Measurements from ENCODE around the gene STKLD1.

The STKLD1 gene

GRCh38 chr9:133355881-133356357 lies 20.2 kb upstream of the STKLD1 start:
- Histone ChIP-seq H3K4me1 (ENCODE audit: control insufficient read depth, insufficient read depth, low read length) (no peaks in the 10 kb centered on the region), H3K27ac (ENCODE audit: extremely low read depth, low read depth, low read length) (peak overlapping the region; percentile 43; the same call in 1 of the 2 replicates), H3K36me3 (ENCODE audit: control insufficient read depth in 2 of 2, insufficient read depth in 1 of 2, low read length in 2 of 2) (peaks cover 11 to 76% of the 10 kb centered on the region in 2 experiments), H3K4me3 (ENCODE audit: low read depth, low read length) (peak overlapping the region; percentile 83), H3K9me3 (ENCODE audit: control insufficient read depth, insufficient read depth, low read depth, low read length) (no peaks in the 10 kb centered on the region)
- TF ChIP-seq PBX3 (CRISPR knock-in tag; IDR thresholded peaks at IDR 0.05) (no peak), ZNF335 (tag by site-specific recombination; conservative IDR thresholded peaks at IDR 0.05) (0 out of 2 replicates have a peak, but pooled peaks have one; percentile 3), ZNF184 (tag by site-specific recombination; IDR thresholded peaks at IDR 0.05) (no peak), ZNF664 (tag by site-specific recombination; IDR thresholded peaks at IDR 0.05) (no peak), ZIC2 (tag by site-specific recombination; IDR thresholded peaks at IDR 0.05) (peak; percentile 23; the same call in 1 of the 2 replicates), EGR2 (tag by site-specific recombination; IDR thresholded peaks at IDR 0.05; ENCODE audit: low read depth) (no peak), ZBTB1 (tag by site-specific recombination; IDR thresholded peaks at IDR 0.05) (no peak), ZNF112 (tag by site-specific recombination; IDR thresholded peaks at IDR 0.05) (no peak), ZSCAN16 (tag by site-specific recombination; IDR thresholded peaks at IDR 0.05) (no peak), ZNF404 (tag by site-specific recombination; IDR thresholded peaks at IDR 0.05) (no peak), ZNF571 (tag by site-specific recombination; IDR thresholded peaks at IDR 0.05) (no peak), ZFP37 (tag by site-specific recombination; IDR thresholded peaks at IDR 0.05) (peak; percentile 19; the same call in 1 of the 2 replicates), ZNF16 (tag by site-specific recombination; IDR thresholded peaks at IDR 0.05; ENCODE audit: low read depth) (no peak), ZNF37A (tag by site-specific recombination; IDR thresholded peaks at IDR 0.05) (no peak), ZNF76 (tag by site-specific recombination; IDR thresholded peaks at IDR 0.05; ENCODE audit: borderline replicate concordance, low read depth) (peak; percentile 62; the same call in 1 of the 2 replicates), ZNF623 (tag by site-specific recombination; IDR thresholded peaks at IDR 0.05) (no peak), ZNF645 (tag by site-specific recombination; IDR thresholded peaks at IDR 0.05) (no peak), KLF9 (tag by site-specific recombination; IDR thresholded peaks at IDR 0.05; ENCODE audit: low read depth) (no peak)
- ChIA-PET CTCF (interaction anchor here (0.6 to 2.7 kb wide), 11 partner anchors 8 to 408 kb away, joined by 3 to 13 read pairs (median 3); partner anchors contain the start of gene SLC2A6), POLR2A (interaction anchor here (0.8 to 6.6 kb wide), 10 partner anchors 7 to 326 kb away, joined by 4 to 89 read pairs (median 5); partner anchors contain the start of genes CACFD1, GTF3C5, MED22 and RPL7A)

GRCh38 chr9:133356391-133357091 lies 19.6 kb upstream of the STKLD1 start, which contains the start of the genes SURF1 and SURF2:
Gene SURF1, minus strand, starts transcription at chr9:133356487. Its CDS starts 34 bp downstream, at chr9:133356453.
Gene SURF2, plus strand, starts transcription at chr9:133356550. Its CDS starts 43 bp downstream, at chr9:133356593.
- Histone ChIP-seq H3K4me3 (ENCODE audit: low read depth, low read length) (peak within 1 kb of the TSS; percentile 83), H3K27ac (ENCODE audit: extremely low read depth, low read depth, low read length) (peak within 1 kb of the TSS; percentile 43; the same call in 1 of the 2 replicates), H3K9me3 (ENCODE audit: control insufficient read depth, insufficient read depth, low read depth, low read length) (no peaks in the 10 kb centered on the region), H3K36me3 (ENCODE audit: control insufficient read depth in 2 of 2, insufficient read depth in 1 of 2, low read length in 2 of 2) (peaks cover 5 to 76% of the 10 kb centered on the region in 2 experiments), H3K4me1 (ENCODE audit: control insufficient read depth, insufficient read depth, low read length) (no peaks in the 10 kb centered on the region)
- POLR2A ChIA-PET, result interaction anchor here (0.8 to 6.6 kb wide), 14 partner anchors 8 to 326 kb away, joined by 3 to 89 read pairs (median 4); partner anchors contain the start of genes GTF3C5, MED22 and RPL7A
- CTCF ChIA-PET, result interaction anchor here (0.6 to 2.7 kb wide), 12 partner anchors 14 to 573 kb away, joined by 3 to 13 read pairs (median 4); partner anchors contain the start of gene SLC2A6
- TF ChIP-seq ZNF140 (tag by site-specific recombination; IDR thresholded peaks at IDR 0.05) (no peak), ZIC2 (tag by site-specific recombination; IDR thresholded peaks at IDR 0.05) (peak; percentile 78), ZNF501 (tag by site-specific recombination; IDR thresholded peaks at IDR 0.05) (peak; percentile 64; the same call in 1 of the 2 replicates), ZNF48 (tag by site-specific recombination; IDR thresholded peaks at IDR 0.05) (no peak), ZNF121 (tag by site-specific recombination; IDR thresholded peaks at IDR 0.05) (no peak), ZNF391 (tag by site-specific recombination; IDR thresholded peaks at IDR 0.05; ENCODE audit: borderline replicate concordance, low read depth) (peak; percentile 80; the same call in 1 of the 2 replicates), ZNF398 (tag by site-specific recombination; IDR thresholded peaks at IDR 0.05) (peak; percentile 99), EGR2 (tag by site-specific recombination; IDR thresholded peaks at IDR 0.05; ENCODE audit: low read depth) (peak; percentile 72), ZEB2 (tag by site-specific recombination; IDR thresholded peaks at IDR 0.05) (peak; percentile 46; the same call in 1 of the 2 replicates), ZBTB7A (tag by site-specific recombination; IDR thresholded peaks at IDR 0.05; ENCODE audit: low read depth) (0 out of 2 replicates have a peak, but pooled peaks have one; percentile 59), IKZF3 (tag by site-specific recombination; IDR thresholded peaks at IDR 0.05) (no peak), PRDM4 (tag by site-specific recombination; IDR thresholded peaks at IDR 0.05) (peak; percentile 54; the same call in 1 of the 2 replicates)
